Measurements from ENCODE around the gene SAMD5.

DNA sequence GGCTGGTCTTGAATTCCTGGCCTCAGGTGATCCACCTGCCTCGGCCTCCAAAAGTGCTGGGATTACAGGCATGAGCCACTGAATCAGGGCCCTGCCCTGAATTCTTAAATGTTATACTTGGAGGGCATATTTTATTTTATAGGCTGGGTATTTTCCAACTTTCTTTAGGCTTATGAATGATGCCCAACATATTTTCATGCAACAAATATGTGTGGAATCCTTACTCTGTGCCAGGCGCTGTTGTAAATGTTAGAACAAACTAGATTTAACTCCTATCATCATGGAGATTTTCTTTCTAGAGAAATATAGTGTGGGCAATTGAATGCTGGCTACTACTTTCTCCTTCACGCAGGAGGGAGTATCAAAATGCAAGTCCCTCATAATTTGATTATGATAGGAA, 71.2 kb downstream of the SAMD5 start:
- TF ChIP-seq, protein P1, sequence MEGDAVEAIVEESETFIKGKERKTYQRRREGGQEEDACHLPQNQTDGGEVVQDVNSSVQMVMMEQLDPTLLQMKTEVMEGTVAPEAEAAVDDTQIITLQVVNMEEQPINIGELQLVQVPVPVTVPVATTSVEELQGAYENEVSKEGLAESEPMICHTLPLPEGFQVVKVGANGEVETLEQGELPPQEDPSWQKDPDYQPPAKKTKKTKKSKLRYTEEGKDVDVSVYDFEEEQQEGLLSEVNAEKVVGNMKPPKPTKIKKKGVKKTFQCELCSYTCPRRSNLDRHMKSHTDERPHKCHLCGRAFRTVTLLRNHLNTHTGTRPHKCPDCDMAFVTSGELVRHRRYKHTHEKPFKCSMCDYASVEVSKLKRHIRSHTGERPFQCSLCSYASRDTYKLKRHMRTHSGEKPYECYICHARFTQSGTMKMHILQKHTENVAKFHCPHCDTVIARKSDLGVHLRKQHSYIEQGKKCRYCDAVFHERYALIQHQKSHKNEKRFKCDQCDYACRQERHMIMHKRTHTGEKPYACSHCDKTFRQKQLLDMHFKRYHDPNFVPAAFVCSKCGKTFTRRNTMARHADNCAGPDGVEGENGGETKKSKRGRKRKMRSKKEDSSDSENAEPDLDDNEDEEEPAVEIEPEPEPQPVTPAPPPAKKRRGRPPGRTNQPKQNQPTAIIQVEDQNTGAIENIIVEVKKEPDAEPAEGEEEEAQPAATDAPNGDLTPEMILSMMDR (conservative IDR thresholded peaks at IDR 0.05 in 1 of 2, IDR thresholded peaks at IDR 0.05 in 1 of 2; ENCODE audit: low read depth in 1 of 2, low read length in 2 of 2): no peak
- no peak for TF ChIP-seq EZH2 (IDR thresholded peaks at IDR 0.05; ENCODE audit: low read length, missing control alignments)
